LHCN-M2 (cell line): ENCODE measurements around the gene ADAMTS12. TPM values are rescaled to one million over a fixed set of nuclear protein-coding genes. Genes with fewer than 3 reads are reported as not detected.
A peak's percentile ranks its signal among the peaks of the same experiment; 100 is the strongest.
"Not testable (repeated sequence)": the region's sequence is repeated elsewhere in the genome, so short reads cannot be mapped to it uniquely, and the experiment has no call there.

ENCODE experiments used
- DNase-seq: peaks from one replicate; pipeline ENCODE4 v3.0.0-alpha.2; 2012; ENCODE audit warnings: low read depth
- polyA plus RNA-seq: library from polyadenylated mRNA; unstranded; fragments of >200 nt; gene quantifications from one replicate; pipeline ENCODE4 v1.2.1, GENCODE V29; 2012; ENCODE audit warnings: missing spikeins
- total RNA-seq: library from RNA; depleted of rRNA; stranded (reverse); fragments of >200 nt; gene quantifications from 2 replicates; pipeline ENCODE4 v1.2.3, GENCODE V29; 2014; rRNA removed

The ADAMTS12 gene
- total RNA-seq: 8.2 and 11.6 TPM in 2 replicates
- polyA plus RNA-seq: 47.3 TPM

- peak; percentile 63 for DNase-seq
Measured at GRCh38 chr5:33891788-33892619, at the start of gene ADAMTS12. Gene ADAMTS12, minus strand, starts transcription at chr5:33891990. Its CDS starts 134 bp downstream, at chr5:33891856.

GRCh38 chr5:33941090-33941489 lies 49.3 kb upstream of the ADAMTS12 start:
- no peak for DNase-seq

- DNase-seq: peak; percentile 21
Measured at GRCh38 chr5:33939556-33940262, 47.9 kb upstream of the ADAMTS12 start.

- no peak for DNase-seq
Measured at GRCh38 chr5:33938881-33939280, 47.1 kb upstream of the ADAMTS12 start.

- no peak for DNase-seq
Measured at GRCh38 chr5:33938507-33938796, 46.7 kb upstream of the ADAMTS12 start.

GRCh38 chr5:33937707-33938506 lies 46.1 kb upstream of the ADAMTS12 start:
- DNase-seq: no peak

GRCh38 chr5:33937017-33937706 lies 45.4 kb upstream of the ADAMTS12 start:
- no peak for DNase-seq

- no peak for DNase-seq
Measured at GRCh38 chr5:33936381-33937016, 44.7 kb upstream of the ADAMTS12 start, which contains the start of gene RXFP3. Gene RXFP3, plus strand, starts transcription at chr5:33936386. Its CDS starts 355 bp downstream, at chr5:33936741.

GRCh38 chr5:33936004-33936380 lies 44.2 kb upstream of the ADAMTS12 start:
- DNase-seq: peak; percentile 48

GRCh38 chr5:33934176-33934575 lies 42.4 kb upstream of the ADAMTS12 start:
- DNase-seq: peak; percentile 51

- no peak for DNase-seq
Measured at GRCh38 chr5:33933723-33934169, 42.0 kb upstream of the ADAMTS12 start.

- no peak for DNase-seq
Measured at GRCh38 chr5:33931136-33931535, 39.3 kb upstream of the ADAMTS12 start.

GRCh38 chr5:33929925-33930690 lies 38.3 kb upstream of the ADAMTS12 start:
- DNase-seq: no peak

- DNase-seq: no peak
Measured at GRCh38 chr5:33928283-33928682, 36.5 kb upstream of the ADAMTS12 start.

- DNase-seq: no peak
Measured at GRCh38 chr5:33927685-33928084, 35.9 kb upstream of the ADAMTS12 start.

- DNase-seq: no peak
Measured at GRCh38 chr5:33925278-33925677, 33.5 kb upstream of the ADAMTS12 start.

- no peak for DNase-seq
Measured at GRCh38 chr5:33921002-33921401, 29.2 kb upstream of the ADAMTS12 start.

GRCh38 chr5:33914844-33915243 lies 23.1 kb upstream of the ADAMTS12 start:
- not testable (repeated sequence) for DNase-seq

- peak; percentile 39 for DNase-seq
Measured at GRCh38 chr5:33906248-33906647, 14.5 kb upstream of the ADAMTS12 start.

GRCh38 chr5:33905381-33905780 lies 13.6 kb upstream of the ADAMTS12 start:
- no peak for DNase-seq
